ENCODE measurements around the gene IMPA2.
"Not testable (repeated sequence)": the region's sequence is repeated elsewhere in the genome, so short reads cannot be mapped to it uniquely, and the experiment has no call there.

The IMPA2 gene

GRCh38 chr18:12036201-12036751 is 55.0 kb downstream of the IMPA2 start:
- TF ChIP-seq CTCF (IDR thresholded peaks at IDR 0.05; ENCODE audit: low read depth, low read length), result no peak
- DNase-seq (ENCODE audit: extremely low read depth, low read depth), result no peak

GRCh38 chr18:12038082-12038638 is 56.9 kb downstream of the IMPA2 start:
- DNase-seq (ENCODE audit: extremely low read depth, low read depth), result no peak
- TF ChIP-seq CTCF (IDR thresholded peaks at IDR 0.05; ENCODE audit: low read depth, low read length), result no peak

- DNase-seq (ENCODE audit: extremely low read depth, low read depth), result peak; percentile 39
- peak; percentile 90 for TF ChIP-seq CTCF (IDR thresholded peaks at IDR 0.05; ENCODE audit: low read depth, low read length)
These were observed 57.6 kb downstream of the IMPA2 start for GRCh38 chr18:12038639-12039539.

- not testable (repeated sequence) for DNase-seq (ENCODE audit: extremely low read depth, low read depth)
These were observed 58.2 kb downstream of the IMPA2 start for GRCh38 chr18:12039540-12039930.

GRCh38 chr18:12041561-12041960 is 60.3 kb downstream of the IMPA2 start:
- no peak for TF ChIP-seq CTCF (IDR thresholded peaks at IDR 0.05; ENCODE audit: low read depth, low read length)
- peak; percentile 40 for DNase-seq (ENCODE audit: extremely low read depth, low read depth)

- no peak for TF ChIP-seq CTCF (IDR thresholded peaks at IDR 0.05; ENCODE audit: low read depth, low read length)
- no peak for DNase-seq (ENCODE audit: extremely low read depth, low read depth)
These were observed 62.5 kb downstream of the IMPA2 start for GRCh38 chr18:12043811-12044210.

GRCh38 chr18:12044591-12044990 is 63.3 kb downstream of the IMPA2 start:
- TF ChIP-seq CTCF (IDR thresholded peaks at IDR 0.05; ENCODE audit: low read depth, low read length), result no peak
- no peak for DNase-seq (ENCODE audit: extremely low read depth, low read depth)
